GM12875 (cell line): ENCODE measurements around the gene ADORA1.

Experiments
- H3K4me3 ChIP-seq: one replicate; pipeline ENCODE4 v1.5.1; 2011; ENCODE audit warnings: low read depth, low read length, control low read depth
- CTCF ChIP-seq: IDR thresholded peaks from 2 replicates; pipeline ENCODE4 v1.5.1; 2011; ENCODE audit warnings: low read depth, mild to moderate bottlenecking, control low read depth, inconsistent platforms, low read length, moderate library complexity, borderline replicate concordance; ENCODE audit not compliant: insufficient read depth

ADORA1 gene

GRCh38 chr1:203082571-203083462 lies 44.7 kb upstream of the ADORA1 start:
- TF ChIP-seq CTCF = no peak

GRCh38 chr1:203083463-203083921 lies 44.0 kb upstream of the ADORA1 start:
- H3K4me3 ChIP-seq = no peak overlapping the region
- no peak for TF ChIP-seq CTCF

More at GRCh38 chr1:203082571-203083462, 44.7 kb upstream of the ADORA1 start:
- H3K4me3 ChIP-seq = no peak overlapping the region

- no peak overlapping the region for H3K4me3 ChIP-seq
- peak; percentile 85 for TF ChIP-seq CTCF
Observed at GRCh38 chr1:203084588-203085527, 42.7 kb upstream of the ADORA1 start.

GRCh38 chr1:203085528-203086406 lies 41.8 kb upstream of the ADORA1 start, which contains the start of gene MYOG:
TSS of gene MYOG (minus strand) at chr1:203086012. CDS start at chr1:203085961, 51 bp downstream.
- no peak within 1 kb of the TSS for H3K4me3 ChIP-seq
- no peak for TF ChIP-seq CTCF

- TF ChIP-seq CTCF = no peak
- no peak overlapping the region for H3K4me3 ChIP-seq
Observed at GRCh38 chr1:203086992-203087763, 40.3 kb upstream of the ADORA1 start.

- no peak for TF ChIP-seq CTCF
Observed at GRCh38 chr1:203088441-203088840, 39.1 kb upstream of the ADORA1 start.

More at GRCh38 chr1:203088441-203088840, 39.1 kb upstream of the ADORA1 start:
- H3K4me3 ChIP-seq = no peak overlapping the region
